Esophagus squamous epithelium (tissue), 5 donors: Measurements from ENCODE around the gene ABHD8. TPM values are rescaled to one million over a fixed set of nuclear protein-coding genes. Genes with fewer than 3 reads are reported as not detected.

Source experiments
- DNase-seq: peaks from one replicate; lab custom pipeline; 2025; lab: John Stamatoyannopoulos, UW
- H3K27ac ChIP-seq, 4 donors: fragments of 200-600 bp; sonication (generic); one replicate each; pipeline ENCODE4 v1.5.1; 2016 to 2019; ENCODE audit warnings: mild to moderate bottlenecking in 1 of 4
- H3K27me3 ChIP-seq, 4 donors: fragments of 200-600 bp; sonication (generic); 1 replicate in 3 of 4; 2 replicates in 1 of 4; pipeline versions ENCODE4 v1.5.1 to v1.6.0; 2017 to 2021; ENCODE audit warnings: antibody characterized with exemption in 1 of 4
- H3K36me3 ChIP-seq, 3 donors: fragments of 200-600 bp; sonication (generic); one replicate each; pipeline ENCODE4 v1.5.1; 2016 to 2019
- H3K4me1 ChIP-seq, 3 donors: fragments of 200-600 bp; sonication (generic); one replicate each; pipeline ENCODE4 v1.5.1; 2017 to 2019
- H3K4me3 ChIP-seq, 4 donors: fragments of 200-600 bp; sonication (generic); 1 replicate in 3 of 4; 2 replicates in 1 of 4; pipeline ENCODE4 v1.5.1; 2016 to 2019; ENCODE audit warnings: mild to moderate bottlenecking in 2 of 4, moderate library complexity in 1 of 4
- H3K9me3 ChIP-seq, 3 donors: fragments of 200-600 bp; sonication (generic); one replicate each; pipeline ENCODE4 v1.5.1; 2016 to 2019
- CTCF ChIP-seq, 6 experiments: fragments of 450-650 bp in 4 of 6; fragments of 200-600 bp in 2 of 6; sonication (generic) in 2 of 6; IDR thresholded peaks; one replicate each; pipeline ENCODE4 v1.5.1; 2016 to 2019; ENCODE audit warnings: antibody characterized with exemption in 6 of 6, mild to moderate bottlenecking in 4 of 6, moderate library complexity in 4 of 6
- POLR2A ChIP-seq, 4 donors: fragments of 450-650 bp; IDR thresholded peaks; one replicate each; pipeline ENCODE4 v1.6.1; 2017; ENCODE audit warnings: antibody characterized with exemption in 4 of 4, mild to moderate bottlenecking in 4 of 4, moderate library complexity in 3 of 4
- WGBS, 2 donors: methylation state at CpG; one replicate each; pipeline ENCODE4 v1.1.5; 2018; 5-methylcytosine and 5-hydroxymethylcytosine counted together
- intact Hi-C: fragments of 100-400 bp; cut with DNase I; formaldehyde crosslinking; loops from one replicate; pipeline ENCODE4 v1.15.0; 2022
- total RNA-seq, 4 donors: library from RNA; depleted of rRNA; stranded (reverse); fragments of >200 nt; gene quantifications; one replicate each; pipeline ENCODE4 v1.1.0, GENCODE V29; 2016
- donor health status: DM: yes; HTN: yes; CAD: no.

The ABHD8 gene
- total RNA-seq, 4 donors from 2014 or later = 2.0 to 8.4 (median 5.2) TPM

GRCh38 chr19:17255150-17255621, 48.0 kb downstream of the ABHD8 start:
- H3K27ac ChIP-seq = no peak overlapping the region
- no peak overlapping the region for H3K4me3 ChIP-seq
- no peak for DNase-seq
- intact Hi-C loops = no loop called here
- H3K36me3 ChIP-seq = no peaks in the 10 kb centered on the region
- 59 to 66% methylated on average over 5 to 9 of the region's 18 CpGs for WGBS, 2 donors
- H3K9me3 ChIP-seq = peaks cover 0 to 9% (median 0%) of the 10 kb centered on the region in 3 donors
- H3K27me3 ChIP-seq = no peaks in the 10 kb centered on the region
- TF ChIP-seq POLR2A (IDR thresholded peaks at IDR 0.05) = no peak
- TF ChIP-seq CTCF (IDR thresholded peaks at IDR 0.05) = no peak
- peaks cover 0 to 1% (median 0%) of the 10 kb centered on the region in 3 donors for H3K4me1 ChIP-seq

- intact Hi-C loops = no loop called here
- H3K27ac ChIP-seq = no peak overlapping the region
- 79 to 85% methylated on average over 8 to 9 of the region's 10 CpGs for WGBS, 2 donors
- H3K36me3 ChIP-seq = no peaks in the 10 kb centered on the region
- H3K4me1 ChIP-seq = peaks cover 0 to 7% (median 0%) of the 10 kb centered on the region in 3 donors
- no peak for DNase-seq
- no peak for TF ChIP-seq POLR2A (IDR thresholded peaks at IDR 0.05)
- TF ChIP-seq CTCF (IDR thresholded peaks at IDR 0.05) = no peak
- H3K27me3 ChIP-seq = no peaks in the 10 kb centered on the region
- no peak overlapping the region for H3K4me3 ChIP-seq
- H3K9me3 ChIP-seq = peaks cover 0 to 7% (median 0%) of the 10 kb centered on the region in 3 donors
These were observed 48.6 kb downstream of the ABHD8 start for GRCh38 chr19:17254636-17255035.

GRCh38 chr19:17249887-17250548, 53.2 kb downstream of the ABHD8 start:
- peaks cover 17 to 44% (median 26%) of the 10 kb centered on the region in 3 donors for H3K4me1 ChIP-seq
- 80 to 93% methylated on average over 6 to 7 of the region's 15 CpGs for WGBS, 2 donors
- intact Hi-C loops = no loop called here
- H3K9me3 ChIP-seq = no peaks in the 10 kb centered on the region
- H3K36me3 ChIP-seq = no peaks in the 10 kb centered on the region
- no peaks in the 10 kb centered on the region for H3K27me3 ChIP-seq
- peak overlapping the region in 2 of 4 donors; percentile 16 to 94 for H3K27ac ChIP-seq
- H3K4me3 ChIP-seq = no peak overlapping the region
- no peak for DNase-seq
- TF ChIP-seq CTCF (IDR thresholded peaks at IDR 0.05) (no peak), POLR2A (IDR thresholded peaks at IDR 0.05) (no peak)

GRCh38 chr19:17248011-17248776, 55.0 kb downstream of the ABHD8 start:
- TF ChIP-seq CTCF (IDR thresholded peaks at IDR 0.05) (no peak), POLR2A (IDR thresholded peaks at IDR 0.05) (no peak)
- Histone ChIP-seq H3K27ac (peak overlapping the region; percentile 42 to 94 (median 80)), H3K4me1 (peaks cover 17 to 61% (median 30%) of the 10 kb centered on the region in 3 donors), H3K4me3 (no peak overlapping the region), H3K27me3 (no peaks in the 10 kb centered on the region), H3K9me3 (no peaks in the 10 kb centered on the region), H3K36me3 (no peaks in the 10 kb centered on the region)
- DNase-seq = no peak
- WGBS, 2 donors = 69 to 71% methylated on average over 14 to 15 of the region's 21 CpGs
- intact Hi-C loops = no loop called here
